ENCODE measurements around the gene NID2.

GRCh38 chr14:52010173-52010693 lies 58.6 kb downstream of the NID2 start:
- TF ChIP-seq, protein P1, sequence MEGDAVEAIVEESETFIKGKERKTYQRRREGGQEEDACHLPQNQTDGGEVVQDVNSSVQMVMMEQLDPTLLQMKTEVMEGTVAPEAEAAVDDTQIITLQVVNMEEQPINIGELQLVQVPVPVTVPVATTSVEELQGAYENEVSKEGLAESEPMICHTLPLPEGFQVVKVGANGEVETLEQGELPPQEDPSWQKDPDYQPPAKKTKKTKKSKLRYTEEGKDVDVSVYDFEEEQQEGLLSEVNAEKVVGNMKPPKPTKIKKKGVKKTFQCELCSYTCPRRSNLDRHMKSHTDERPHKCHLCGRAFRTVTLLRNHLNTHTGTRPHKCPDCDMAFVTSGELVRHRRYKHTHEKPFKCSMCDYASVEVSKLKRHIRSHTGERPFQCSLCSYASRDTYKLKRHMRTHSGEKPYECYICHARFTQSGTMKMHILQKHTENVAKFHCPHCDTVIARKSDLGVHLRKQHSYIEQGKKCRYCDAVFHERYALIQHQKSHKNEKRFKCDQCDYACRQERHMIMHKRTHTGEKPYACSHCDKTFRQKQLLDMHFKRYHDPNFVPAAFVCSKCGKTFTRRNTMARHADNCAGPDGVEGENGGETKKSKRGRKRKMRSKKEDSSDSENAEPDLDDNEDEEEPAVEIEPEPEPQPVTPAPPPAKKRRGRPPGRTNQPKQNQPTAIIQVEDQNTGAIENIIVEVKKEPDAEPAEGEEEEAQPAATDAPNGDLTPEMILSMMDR (conservative IDR thresholded peaks at IDR 0.05; ENCODE audit: low read depth, low read length), result no peak
- no peak for TF ChIP-seq EZH2 (IDR thresholded peaks at IDR 0.05; ENCODE audit: low read length, unreplicated experiment)

All from PC-3 (cell line).